SK-N-SH treated with all-trans-retinoic acid at 6 μM for 48 hours (cell line): ENCODE results near the gene ECI1.

Experiments
- ATAC-seq: fragments of 200-7000 bp; cut with Tn5 transposase; 3 replicates; pipeline ENCODE4 v1.9.1; 2020; ENCODE audit warnings: mild to moderate bottlenecking, moderate library complexity
- BACH2 ChIP-seq: fragments of 250-450 bp; sonication (Bioruptor Pico); IDR thresholded peaks from 2 replicates; pipeline ENCODE4 v1.9.0; 2021; ENCODE audit warnings: mild to moderate bottlenecking, borderline replicate concordance
- CSDC2 ChIP-seq: fragments of 250-450 bp; sonication (Bioruptor Pico); IDR thresholded peaks from 2 replicates; pipeline ENCODE4 v1.5.0; 2020; ENCODE audit warnings: mild to moderate bottlenecking, moderate library complexity
- ESRRG ChIP-seq: fragments of 250-450 bp; sonication (Bioruptor Pico); IDR thresholded peaks from 2 replicates; pipeline ENCODE4 v1.6.1; 2021; ENCODE audit warnings: mild to moderate bottlenecking
- GLIS3 ChIP-seq: fragments of 250-450 bp; sonication (Bioruptor Pico); IDR thresholded peaks from 2 replicates; pipeline ENCODE4 v1.5.0; 2020; ENCODE audit warnings: mild to moderate bottlenecking, moderate library complexity
- ISL1 ChIP-seq: fragments of 250-450 bp; sonication (Bioruptor Pico); IDR thresholded peaks from 2 replicates; pipeline ENCODE4 v2.1.2; 2022; ENCODE audit warnings: mild to moderate bottlenecking, moderate library complexity
- OSR1 ChIP-seq: fragments of 250-450 bp; sonication (Bioruptor Pico); IDR thresholded peaks from 2 replicates; pipeline ENCODE4 v1.8.0; 2022; ENCODE audit warnings: moderate library complexity, mild to moderate bottlenecking, inconsistent platforms
- PPARA ChIP-seq: fragments of 250-450 bp; sonication (Bioruptor Pico); IDR thresholded peaks from 2 replicates; pipeline ENCODE4 v1.5.0; 2020; ENCODE audit warnings: mild to moderate bottlenecking, borderline replicate concordance
- SNAI2 ChIP-seq: fragments of 250-450 bp; sonication (Bioruptor Pico); IDR thresholded peaks from 2 replicates; pipeline ENCODE4 v1.5.0; 2020; ENCODE audit warnings: mild to moderate bottlenecking, moderate library complexity
- TCF4 ChIP-seq: fragments of 250-450 bp; sonication (Bioruptor Pico); IDR thresholded peaks from 2 replicates; pipeline ENCODE4 v1.8.0; 2021; ENCODE audit warnings: mild to moderate bottlenecking, moderate library complexity, borderline replicate concordance
- TOX ChIP-seq: fragments of 250-450 bp; sonication (Bioruptor Pico); IDR thresholded peaks from 2 replicates; pipeline ENCODE4 v1.8.0; 2021; ENCODE audit warnings: mild to moderate bottlenecking, moderate library complexity, borderline replicate concordance
- ZC3H10 ChIP-seq: fragments of 250-450 bp; sonication (Bioruptor Pico); IDR thresholded peaks from 2 replicates; pipeline ENCODE4 v1.5.1; 2021; ENCODE audit warnings: mild to moderate bottlenecking, moderate library complexity
- ZFP3 ChIP-seq: fragments of 250-450 bp; sonication (Bioruptor Pico); IDR thresholded peaks from 2 replicates; pipeline ENCODE4 v1.5.0; 2020; ENCODE audit warnings: mild to moderate bottlenecking, moderate library complexity
- ZFP30 ChIP-seq: fragments of 450-650 bp; formaldehyde crosslinking; IDR thresholded peaks from 2 replicates; pipeline ENCODE4 v1.5.0; 2022; ENCODE audit warnings: mild to moderate bottlenecking, moderate library complexity
- ZNF565 ChIP-seq: fragments of 450-650 bp; formaldehyde crosslinking; conservative IDR thresholded peaks from 2 replicates; pipeline ENCODE4 v1.5.0; 2020; ENCODE audit warnings: low read depth, mild to moderate bottlenecking, moderate library complexity
- ZNF70 ChIP-seq: fragments of 450-650 bp; formaldehyde crosslinking; IDR thresholded peaks from 2 replicates; pipeline ENCODE4 v1.5.0; 2020; ENCODE audit warnings: mild to moderate bottlenecking, moderate library complexity
- TF ChIP-seq, protein P1 (sequence below): fragments of 250-450 bp; sonication (Bioruptor Pico); IDR thresholded peaks from 2 replicates; pipeline ENCODE4 v1.5.1; 2021; ENCODE audit warnings: mild to moderate bottlenecking, moderate library complexity
- TF ChIP-seq, protein P2 (sequence below): fragments of 250-450 bp; sonication (Bioruptor Pico); IDR thresholded peaks from 2 replicates; pipeline ENCODE4 v1.5.1; 2020; ENCODE audit warnings: low read depth, mild to moderate bottlenecking, moderate library complexity
- TF ChIP-seq, protein P3 (sequence below): fragments of 250-450 bp; sonication (Bioruptor Pico); IDR thresholded peaks from 2 replicates; pipeline ENCODE4 v1.5.0; 2020; ENCODE audit warnings: mild to moderate bottlenecking, moderate library complexity

ECI1 gene

DNA sequence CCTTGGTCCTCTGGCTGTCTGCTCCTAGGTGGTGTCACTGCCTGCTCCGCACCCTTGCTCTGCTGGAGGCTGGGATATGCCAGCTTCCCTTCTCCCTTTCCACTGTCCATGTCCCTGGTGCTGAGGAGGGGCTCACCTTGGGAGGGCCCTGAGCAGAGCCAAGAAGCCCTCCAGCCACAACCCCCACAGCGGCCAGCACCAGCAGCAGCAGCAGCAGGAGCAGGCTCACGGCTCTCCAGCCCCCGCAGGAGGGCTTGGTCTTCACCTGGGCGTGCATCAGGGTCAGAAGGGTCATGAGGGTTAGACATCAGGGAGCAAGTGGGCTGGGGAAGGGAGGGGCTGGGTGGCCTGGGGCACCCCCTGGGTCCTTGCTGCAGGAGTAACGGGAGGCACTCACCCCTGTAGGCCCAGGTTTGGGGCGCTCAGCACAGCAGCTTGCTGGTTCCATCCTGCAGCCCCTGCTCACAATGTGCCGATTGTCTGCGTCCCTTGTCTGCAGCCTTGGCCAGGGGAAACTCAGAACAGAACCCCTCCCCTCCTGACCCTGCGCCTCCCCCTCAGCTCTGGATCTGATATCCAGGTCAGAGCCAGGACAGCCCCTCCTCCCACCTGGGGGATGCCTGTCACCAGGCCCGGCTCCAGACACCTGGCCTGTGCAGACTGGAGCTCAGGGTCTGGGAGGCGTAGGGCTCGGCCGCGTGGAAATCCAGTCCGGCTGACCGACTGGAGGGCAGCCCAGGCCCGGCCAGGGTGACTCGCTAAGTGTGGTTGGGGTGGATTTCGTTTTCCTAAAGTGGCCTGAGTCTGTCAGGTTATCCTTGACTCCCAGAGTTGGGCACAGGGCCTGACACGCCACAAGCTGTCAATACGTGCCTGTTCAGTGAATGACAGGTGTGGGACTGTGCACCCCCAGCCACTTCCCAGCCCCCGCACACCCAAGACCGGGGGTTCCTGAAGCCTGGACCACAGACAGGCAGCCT is 40.7 kb downstream of the ECI1 start, which contains the start of gene BRICD5:
Gene BRICD5 (minus strand): TSS at position 478 of the 980 bp plus-strand sequence. CDS start 30 bp downstream, at position 448.
- no peak for TF ChIP-seq ZNF70 (CRISPR knock-in tag)
- no peak for TF ChIP-seq ISL1 (CRISPR knock-in tag)
- no peak for ATAC-seq

DNA sequence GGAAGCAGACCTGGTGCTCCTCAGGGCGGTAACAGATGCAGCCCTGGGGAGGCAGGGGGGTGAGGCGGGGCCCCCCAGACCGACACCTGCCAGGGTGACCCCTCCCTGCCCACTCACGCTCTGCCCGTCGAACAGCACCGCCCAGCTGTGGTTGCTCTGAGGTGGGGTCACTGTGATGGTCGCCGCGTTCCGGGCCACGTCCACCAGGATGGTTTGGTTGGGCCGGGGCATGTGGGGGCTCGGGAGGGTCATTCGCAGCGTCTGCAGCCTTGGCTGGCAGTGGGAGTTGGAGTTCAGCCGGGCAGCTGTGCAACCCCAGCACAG is 41.4 kb downstream of the ECI1 start:
- no peak for TF ChIP-seq SNAI2 (CRISPR knock-in tag)
- ATAC-seq, result no peak

DNA sequence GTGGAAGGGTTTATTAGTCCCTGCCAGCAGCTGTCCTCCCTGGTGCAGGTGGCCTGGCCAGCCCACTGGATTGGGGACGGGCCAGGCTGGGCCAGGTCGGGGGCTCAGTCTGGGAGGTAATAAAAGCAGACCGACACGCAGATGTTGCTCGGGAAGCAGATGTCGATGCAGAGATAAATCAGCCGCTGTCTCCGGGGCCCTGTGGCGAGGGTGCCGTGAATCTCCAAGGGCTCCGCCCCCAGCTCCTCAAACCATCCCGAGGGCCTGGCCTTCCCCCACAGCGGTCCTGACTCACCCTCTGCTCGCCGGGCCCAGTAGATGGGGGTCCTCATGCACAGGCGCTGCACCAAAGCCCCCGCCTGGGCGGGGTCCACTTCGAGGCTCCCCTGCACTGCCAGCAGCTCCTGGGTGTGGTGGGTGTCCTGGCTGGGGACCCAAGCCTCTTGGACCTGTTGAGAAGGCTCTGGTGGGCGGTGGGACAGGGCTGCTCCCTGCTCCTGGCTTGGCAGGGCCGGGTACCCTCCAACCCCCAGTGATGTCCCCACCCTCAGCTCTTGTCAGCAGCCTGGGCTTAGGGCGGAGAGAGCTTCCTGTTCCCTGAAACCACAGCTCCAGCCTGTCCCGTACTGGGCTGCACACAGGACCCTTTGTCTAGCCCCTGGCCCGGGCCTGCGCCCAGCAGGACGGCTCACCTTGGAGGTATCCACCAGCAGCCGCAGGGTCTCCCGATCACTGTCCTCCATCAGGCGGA is 42.0 kb downstream of the ECI1 start:
- TF ChIP-seq PPARA (no peak), CSDC2 (CRISPR knock-in tag) (no peak), ISL1 (CRISPR knock-in tag) (no peak), TOX (CRISPR knock-in tag) (no peak), ZNF70 (CRISPR knock-in tag) (no peak), TCF4 (CRISPR knock-in tag) (no peak), GLIS3 (CRISPR knock-in tag) (no peak), ZFP3 (no peak), BACH2 (no peak), ZFP30 (no peak), SNAI2 (CRISPR knock-in tag) (no peak)
- TF ChIP-seq, protein P1, sequence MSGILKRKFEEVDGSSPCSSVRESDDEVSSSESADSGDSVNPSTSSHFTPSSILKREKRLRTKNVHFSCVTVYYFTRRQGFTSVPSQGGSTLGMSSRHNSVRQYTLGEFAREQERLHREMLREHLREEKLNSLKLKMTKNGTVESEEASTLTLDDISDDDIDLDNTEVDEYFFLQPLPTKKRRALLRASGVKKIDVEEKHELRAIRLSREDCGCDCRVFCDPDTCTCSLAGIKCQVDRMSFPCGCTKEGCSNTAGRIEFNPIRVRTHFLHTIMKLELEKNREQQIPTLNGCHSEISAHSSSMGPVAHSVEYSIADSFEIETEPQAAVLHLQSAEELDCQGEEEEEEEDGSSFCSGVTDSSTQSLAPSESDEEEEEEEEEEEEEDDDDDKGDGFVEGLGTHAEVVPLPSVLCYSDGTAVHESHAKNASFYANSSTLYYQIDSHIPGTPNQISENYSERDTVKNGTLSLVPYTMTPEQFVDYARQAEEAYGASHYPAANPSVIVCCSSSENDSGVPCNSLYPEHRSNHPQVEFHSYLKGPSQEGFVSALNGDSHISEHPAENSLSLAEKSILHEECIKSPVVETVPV (CRISPR knock-in tag), result no peak
- TF ChIP-seq, protein P2, sequence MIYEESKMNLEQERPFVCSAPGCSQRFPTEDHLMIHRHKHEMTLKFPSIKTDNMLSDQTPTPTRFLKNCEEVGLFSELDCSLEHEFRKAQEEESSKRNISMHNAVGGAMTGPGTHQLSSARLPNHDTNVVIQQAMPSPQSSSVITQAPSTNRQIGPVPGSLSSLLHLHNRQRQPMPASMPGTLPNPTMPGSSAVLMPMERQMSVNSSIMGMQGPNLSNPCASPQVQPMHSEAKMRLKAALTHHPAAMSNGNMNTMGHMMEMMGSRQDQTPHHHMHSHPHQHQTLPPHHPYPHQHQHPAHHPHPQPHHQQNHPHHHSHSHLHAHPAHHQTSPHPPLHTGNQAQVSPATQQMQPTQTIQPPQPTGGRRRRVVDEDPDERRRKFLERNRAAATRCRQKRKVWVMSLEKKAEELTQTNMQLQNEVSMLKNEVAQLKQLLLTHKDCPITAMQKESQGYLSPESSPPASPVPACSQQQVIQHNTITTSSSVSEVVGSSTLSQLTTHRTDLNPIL (CRISPR knock-in tag), result no peak
- no peak for ATAC-seq

DNA sequence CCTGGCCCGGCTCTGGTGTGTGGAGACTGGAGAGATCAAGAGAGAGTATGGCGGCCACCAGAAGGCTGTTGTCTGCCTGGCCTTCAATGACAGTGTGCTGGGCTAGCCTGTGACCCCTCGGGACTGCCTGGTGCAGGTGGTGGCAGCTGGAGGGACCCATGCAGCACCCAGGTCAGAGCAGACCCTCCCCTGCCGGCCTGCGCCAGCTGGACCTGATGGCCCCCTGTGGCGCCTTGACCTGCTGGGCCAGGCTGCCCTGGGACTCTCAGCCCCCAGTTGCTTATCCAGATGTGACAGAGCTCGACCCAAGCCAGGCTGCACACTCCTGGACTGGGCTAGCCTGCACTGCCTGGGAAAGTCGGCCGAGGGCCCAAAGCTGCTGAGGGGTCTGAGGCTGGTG is 42.6 kb downstream of the ECI1 start:
- ATAC-seq, result no peak
- no peak for TF ChIP-seq OSR1 (CRISPR knock-in tag)
- TF ChIP-seq, protein P3, sequence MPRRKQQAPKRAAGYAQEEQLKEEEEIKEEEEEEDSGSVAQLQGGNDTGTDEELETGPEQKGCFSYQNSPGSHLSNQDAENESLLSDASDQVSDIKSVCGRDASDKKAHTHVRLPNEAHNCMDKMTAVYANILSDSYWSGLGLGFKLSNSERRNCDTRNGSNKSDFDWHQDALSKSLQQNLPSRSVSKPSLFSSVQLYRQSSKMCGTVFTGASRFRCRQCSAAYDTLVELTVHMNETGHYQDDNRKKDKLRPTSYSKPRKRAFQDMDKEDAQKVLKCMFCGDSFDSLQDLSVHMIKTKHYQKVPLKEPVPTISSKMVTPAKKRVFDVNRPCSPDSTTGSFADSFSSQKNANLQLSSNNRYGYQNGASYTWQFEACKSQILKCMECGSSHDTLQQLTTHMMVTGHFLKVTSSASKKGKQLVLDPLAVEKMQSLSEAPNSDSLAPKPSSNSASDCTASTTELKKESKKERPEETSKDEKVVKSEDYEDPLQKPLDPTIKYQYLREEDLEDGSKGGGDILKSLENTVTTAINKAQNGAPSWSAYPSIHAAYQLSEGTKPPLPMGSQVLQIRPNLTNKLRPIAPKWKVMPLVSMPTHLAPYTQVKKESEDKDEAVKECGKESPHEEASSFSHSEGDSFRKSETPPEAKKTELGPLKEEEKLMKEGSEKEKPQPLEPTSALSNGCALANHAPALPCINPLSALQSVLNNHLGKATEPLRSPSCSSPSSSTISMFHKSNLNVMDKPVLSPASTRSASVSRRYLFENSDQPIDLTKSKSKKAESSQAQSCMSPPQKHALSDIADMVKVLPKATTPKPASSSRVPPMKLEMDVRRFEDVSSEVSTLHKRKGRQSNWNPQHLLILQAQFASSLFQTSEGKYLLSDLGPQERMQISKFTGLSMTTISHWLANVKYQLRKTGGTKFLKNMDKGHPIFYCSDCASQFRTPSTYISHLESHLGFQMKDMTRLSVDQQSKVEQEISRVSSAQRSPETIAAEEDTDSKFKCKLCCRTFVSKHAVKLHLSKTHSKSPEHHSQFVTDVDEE (CRISPR knock-in tag), result no peak
- TF ChIP-seq BACH2, result no peak
- no peak for TF ChIP-seq SNAI2 (CRISPR knock-in tag)
- no peak for TF ChIP-seq GLIS3 (CRISPR knock-in tag)
- no peak for TF ChIP-seq ZNF565 (CRISPR knock-in tag)
- no peak for TF ChIP-seq ZC3H10
- TF ChIP-seq ZNF70 (CRISPR knock-in tag), result no peak
- no peak for TF ChIP-seq TOX (CRISPR knock-in tag)

DNA sequence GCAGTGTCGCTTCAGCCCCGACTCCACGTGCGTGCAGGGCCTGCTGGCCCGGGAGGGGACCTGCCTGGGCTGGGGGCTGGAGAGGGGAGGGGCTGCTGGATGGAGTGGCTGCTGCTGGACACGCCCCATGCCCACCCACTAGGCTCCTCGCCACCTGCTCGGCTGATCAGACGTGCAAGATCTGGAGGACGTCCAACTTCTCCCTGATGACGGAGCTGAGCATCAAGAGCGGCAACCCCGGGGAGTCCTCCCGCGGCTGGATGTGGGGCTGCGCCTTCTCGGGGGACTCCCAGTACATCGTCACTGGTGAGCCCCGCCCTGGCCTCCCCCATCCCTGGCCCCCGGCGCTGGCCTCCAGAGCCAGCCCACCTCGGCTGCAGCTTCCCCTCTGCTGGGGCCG is 43.1 kb downstream of the ECI1 start:
- no peak for ATAC-seq
- TF ChIP-seq ESRRG (CRISPR knock-in tag) (no peak), ZNF565 (CRISPR knock-in tag) (no peak)
- TF ChIP-seq, protein P3 (CRISPR knock-in tag), result no peak
